HepG2 (cell line): ENCODE data around the gene INTS4. TPM values are rescaled to one million over a fixed set of nuclear protein-coding genes. Genes with fewer than 3 reads are reported as not detected.

ENCODE experiments used
- CSRNP2 ChIP-seq: sonication (generic); formaldehyde crosslinking; conservative IDR thresholded peaks from 2 replicates; pipeline ENCODE4 v1.8.0; 2022; ENCODE audit warnings: low read depth, missing genetic modification reagents
- GTF2F1 ChIP-seq: fragments of 150-350 bp; IDR thresholded peaks from 2 replicates; pipeline ENCODE4 v1.6.1; 2014; ENCODE audit warnings: low read length
- HNRNPL ChIP-seq: fragments of 200-400 bp; formaldehyde crosslinking; IDR thresholded peaks from 2 replicates; pipeline ENCODE4 v1.6.1; 2017; ENCODE audit warnings: mild to moderate bottlenecking, low read depth, low read length
- JUND ChIP-seq: sonication (generic); formaldehyde crosslinking; IDR thresholded peaks from 2 replicates; pipeline ENCODE4 v1.8.0; 2022; ENCODE audit warnings: mild to moderate bottlenecking, missing genetic modification reagents
- KDM5B ChIP-seq: sonication (generic); formaldehyde crosslinking; IDR thresholded peaks from 2 replicates; pipeline ENCODE4 v1.4.0; 2020; ENCODE audit warnings: missing genetic modification reagents, mild to moderate bottlenecking, borderline replicate concordance
- RORA ChIP-seq: sonication (generic); formaldehyde crosslinking; IDR thresholded peaks from 2 replicates; pipeline ENCODE4 v1.5.0; 2020; ENCODE audit warnings: mild to moderate bottlenecking, missing genetic modification reagents, moderate library complexity
- RXRA ChIP-seq: sonication (generic); formaldehyde crosslinking; IDR thresholded peaks from 2 replicates; pipeline ENCODE4 v1.5.1; 2020; ENCODE audit warnings: missing genetic modification reagents
- TRIM22 ChIP-seq: fragments of 450-650 bp; IDR thresholded peaks from 2 replicates; pipeline ENCODE4 v1.6.1; 2017
- ZBTB25 ChIP-seq: IDR thresholded peaks from 2 replicates; pipeline ENCODE4 v1.6.1; 2018; ENCODE audit warnings: missing genetic modification reagents
- ZBTB37 ChIP-seq: sonication (generic); formaldehyde crosslinking; IDR thresholded peaks from 2 replicates; pipeline ENCODE4 v1.4.0; 2020; ENCODE audit warnings: mild to moderate bottlenecking, missing genetic modification reagents
- ZNF20 ChIP-seq: sonication (generic); formaldehyde crosslinking; IDR thresholded peaks from 2 replicates; pipeline ENCODE4 v1.4.0; 2020; ENCODE audit warnings: mild to moderate bottlenecking, moderate library complexity, missing genetic modification reagents
- ZNF407 ChIP-seq: sonication (generic); formaldehyde crosslinking; IDR thresholded peaks from one replicate; pipeline ENCODE4 v1.5.1; 2020; ENCODE audit warnings: mild to moderate bottlenecking, missing genetic modification reagents; ENCODE audit errors: not compliant biosample characterization
- ZNF556 ChIP-seq: sonication (generic); formaldehyde crosslinking; IDR thresholded peaks from 2 replicates; pipeline ENCODE4 v1.4.0; 2020; ENCODE audit warnings: mild to moderate bottlenecking, missing genetic modification reagents, borderline replicate concordance
- ZNF879 ChIP-seq: sonication (generic); formaldehyde crosslinking; IDR thresholded peaks from 2 replicates; pipeline ENCODE4 v1.8.1; 2023; ENCODE audit warnings: missing genetic modification reagents
- polyA plus RNA-seq, 8 experiments: library from polyadenylated mRNA; depleted of rRNA in 3 of 8; stranded (reverse) in 7 of 8; unstranded in 1 of 8; fragments of >200 nt; fragmentation: Illumina TruSeq in 4 of 8; extraction: Trizol in 4 of 8; gene quantifications; 2 replicates each; pipeline versions ENCODE4 v1.2.1 to v1.2.3, GENCODE V29; 2011 to 2016; ENCODE audit warnings: low read depth in 4 of 8, missing spikeins in 1 of 8, mixed read lengths in 1 of 8; ENCODE audit not compliant: insufficient read depth in 1 of 8
- total RNA-seq, 5 experiments: library from RNA; depleted of rRNA; stranded (reverse); fragments of >200 nt; fragmentation: Illumina TruSeq; extraction: Trizol; gene quantifications; 2 replicates each; pipeline ENCODE4 v1.2.3, GENCODE V29; 2016; ENCODE audit warnings: low read depth in 1 of 5

Gene INTS4
- total and polyA plus RNA-seq, 2 of the 13 experiments (the other 11 are each of a cell fraction or from before 2014, with no cell fraction given) = 37.3 to 44.8 TPM

- peak; percentile 67 for TF ChIP-seq ZNF407 (CRISPR knock-in tag)
- TF ChIP-seq RORA (CRISPR knock-in tag) = no peak
- no peak for TF ChIP-seq ZBTB37 (CRISPR knock-in tag)
- no peak for TF ChIP-seq ZNF20 (CRISPR knock-in tag)
- TF ChIP-seq ZNF879 (CRISPR knock-in tag) = peak; percentile 74; the same call in 1 of the 2 replicates
- no peak for TF ChIP-seq TRIM22
- peak; percentile 98 for TF ChIP-seq ZBTB25 (CRISPR knock-in tag)
- peak; percentile 78 for TF ChIP-seq RXRA (CRISPR knock-in tag)
- TF ChIP-seq JUND (CRISPR knock-in tag) = peak; percentile 64; the same call in 1 of the 2 replicates
- TF ChIP-seq GTF2F1 = no peak
- no peak for TF ChIP-seq CSRNP2 (CRISPR knock-in tag)
- no peak for TF ChIP-seq HNRNPL
- TF ChIP-seq KDM5B (CRISPR knock-in tag) = peak; percentile 69; the same call in 1 of the 2 replicates
- TF ChIP-seq ZNF556 (CRISPR knock-in tag) = peak; percentile 82; the same call in 1 of the 2 replicates
These were observed at the start of gene INTS4 (continued) for GRCh38 chr11:77994434-77995362.
